ENCODE results near the gene C12orf42.

Gene C12orf42

DNA sequence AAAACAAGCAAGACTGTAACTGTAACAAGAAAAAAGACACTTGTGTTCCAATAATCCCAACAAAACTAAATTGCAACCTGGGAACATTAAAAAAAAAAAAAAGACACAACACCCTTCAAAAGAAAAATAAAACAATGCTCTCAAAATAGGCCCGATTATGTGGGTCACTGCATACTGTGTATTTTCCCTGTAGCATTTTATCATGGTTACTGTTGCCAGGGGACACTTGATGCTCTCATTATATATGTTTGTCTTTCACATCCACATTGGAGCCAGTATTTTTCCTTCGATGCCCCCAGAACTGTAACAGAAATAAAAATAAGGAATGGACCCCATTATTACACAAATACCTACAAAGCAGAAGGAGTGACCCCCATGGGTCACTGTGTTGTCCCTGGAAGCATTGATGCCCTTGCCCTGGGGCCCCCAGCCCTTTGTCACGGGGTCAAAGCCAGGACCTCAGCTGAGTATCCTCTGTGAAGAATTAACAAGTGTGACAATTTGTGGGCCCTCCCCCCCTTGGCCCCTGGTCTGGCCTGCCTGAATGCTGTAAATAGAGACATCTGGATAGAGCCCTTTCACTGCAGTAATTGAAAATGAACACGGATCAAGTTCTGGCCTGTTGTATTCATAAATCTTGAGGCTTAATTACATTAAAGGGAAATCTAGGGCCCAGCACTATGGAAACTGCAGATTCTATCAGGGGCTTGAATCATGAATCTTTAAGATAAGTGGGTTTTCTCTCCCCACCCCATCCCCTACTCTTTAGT is 72.8 kb downstream of the C12orf42 start:
- no peak for FAIRE-seq

DNA sequence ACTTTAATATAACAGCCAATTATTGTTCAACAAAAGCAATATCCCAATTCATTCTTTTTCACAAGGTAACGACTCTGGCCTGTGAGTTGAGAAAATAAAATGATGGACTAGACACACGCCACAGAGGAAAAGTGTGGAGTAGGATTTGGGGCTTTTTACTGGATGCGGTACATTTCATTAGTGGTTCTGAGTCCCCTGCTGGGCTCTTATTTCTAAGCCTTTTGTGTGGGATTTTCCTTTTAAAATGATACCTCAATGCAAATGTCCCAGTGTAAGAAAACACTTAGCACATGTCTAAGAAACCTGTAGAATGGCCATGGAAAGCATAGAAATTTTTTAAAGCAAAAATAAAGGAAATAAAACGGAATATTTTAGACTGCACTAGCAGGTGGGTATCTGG is 73.4 kb downstream of the C12orf42 start:
- no peak for FAIRE-seq

DNA sequence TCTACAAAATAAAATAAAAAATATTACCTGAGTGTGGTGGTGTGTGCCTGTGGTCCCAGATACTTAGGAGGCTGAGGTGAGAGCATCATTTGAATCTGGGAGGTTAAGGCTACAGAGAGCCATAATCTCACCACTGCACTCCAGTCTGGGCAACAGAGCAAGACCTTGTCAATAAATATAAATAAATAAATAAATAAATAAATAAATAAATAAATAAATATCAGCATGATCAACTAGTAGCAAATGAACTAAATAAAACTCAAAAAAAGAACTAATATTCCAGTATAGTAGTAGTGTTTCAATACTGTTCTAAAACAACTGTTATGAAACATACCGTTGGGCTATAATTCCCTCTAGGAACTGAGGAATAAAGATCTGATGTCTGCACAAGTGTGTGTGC is 74.4 kb downstream of the C12orf42 start:
- FAIRE-seq = no peak

DNA sequence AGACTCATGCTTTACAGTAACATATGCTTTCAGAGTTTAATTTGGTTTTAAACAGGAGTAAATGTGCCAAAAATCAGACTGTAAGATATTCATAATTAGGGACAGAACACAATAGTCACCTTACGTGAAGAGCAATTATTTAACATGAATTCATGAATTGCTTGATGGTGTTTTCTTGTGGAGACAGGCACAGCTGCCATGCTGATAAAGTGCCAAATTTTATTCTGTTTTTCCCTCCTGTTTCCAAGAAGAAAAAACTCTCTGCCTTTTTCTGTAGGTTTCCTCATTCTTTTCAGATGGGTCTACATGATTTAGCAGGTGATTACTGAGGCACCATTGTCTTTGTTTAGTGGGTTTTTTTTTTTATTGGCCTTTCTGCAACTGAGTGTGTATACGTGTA is 80.1 kb downstream of the C12orf42 start:
- FAIRE-seq = no peak

DNA sequence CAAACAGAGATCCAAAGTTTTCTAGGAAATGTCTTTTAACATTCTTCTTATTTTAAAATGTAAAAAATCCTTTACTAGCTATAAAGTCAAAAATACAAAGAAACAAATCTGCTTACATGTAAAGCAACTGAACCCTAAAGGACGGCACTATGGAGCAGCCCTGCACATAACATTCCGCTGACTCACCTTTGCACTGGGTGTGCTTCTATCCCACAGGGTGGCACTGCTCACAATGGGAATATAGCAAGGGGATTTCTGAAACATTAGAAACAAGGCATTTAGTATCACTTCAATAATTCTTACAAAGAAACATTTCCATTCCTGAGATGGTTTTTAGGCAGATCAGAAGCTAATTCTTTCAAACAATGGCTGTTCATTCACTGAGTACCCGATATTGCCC is 94.3 kb downstream of the C12orf42 start:
- no peak for FAIRE-seq

DNA sequence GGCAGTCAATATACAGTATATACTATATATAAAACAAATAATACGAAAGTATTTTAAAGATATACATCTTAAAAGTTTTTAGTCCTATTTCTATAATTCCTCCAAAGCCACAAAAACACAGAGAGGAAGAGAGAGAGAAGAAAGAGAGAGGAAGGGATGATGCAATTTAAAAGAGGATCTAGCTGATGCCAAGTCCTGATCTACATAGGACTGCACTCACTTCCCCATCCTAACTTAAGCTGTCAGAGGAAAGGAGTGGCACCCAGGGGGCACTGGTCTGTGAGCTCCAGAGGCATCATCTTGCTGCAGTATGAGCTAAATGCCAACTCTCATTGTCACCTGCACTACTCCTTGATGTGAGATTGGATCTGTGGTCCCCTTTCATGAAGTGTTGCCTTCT is 95.8 kb downstream of the C12orf42 start:
- no peak for FAIRE-seq

DNA sequence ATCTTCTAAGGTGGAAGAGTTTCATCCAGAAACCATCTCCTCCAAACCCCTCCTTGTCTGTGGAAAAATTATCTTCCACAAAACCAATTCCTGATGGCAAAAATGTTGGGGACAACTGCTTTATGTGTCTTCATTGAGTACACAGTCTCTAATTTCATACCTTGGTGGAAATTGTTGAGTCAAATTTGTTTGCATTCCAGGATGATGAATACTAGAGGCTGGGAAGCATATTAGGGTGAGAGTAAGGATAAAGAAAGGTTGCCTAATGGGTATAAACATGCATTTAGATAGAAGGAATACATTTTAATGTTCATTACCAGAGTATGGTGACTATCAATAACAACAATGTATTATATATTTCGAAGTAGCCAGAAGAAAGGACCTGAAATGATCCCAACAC is 98.2 kb downstream of the C12orf42 start:
- no peak for FAIRE-seq

DNA sequence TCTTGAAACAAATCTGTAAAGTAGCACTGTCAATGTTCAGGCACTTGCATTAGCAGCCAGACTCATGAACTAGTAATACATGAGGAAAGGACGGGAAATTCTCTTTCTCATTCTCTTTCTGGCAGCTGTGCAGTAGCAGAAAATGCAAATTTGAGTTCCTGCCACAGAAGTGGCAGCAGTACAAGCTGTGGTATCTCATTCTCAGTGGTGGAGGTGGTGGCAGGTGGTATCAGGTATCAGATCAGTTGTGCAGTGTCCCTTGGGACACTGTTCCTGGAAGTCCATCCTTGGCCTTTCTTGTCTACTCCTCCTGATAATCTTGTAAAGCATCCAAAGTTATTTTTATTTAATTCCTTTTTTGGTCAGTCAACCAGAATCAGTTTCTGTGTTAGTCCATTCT is 103.0 kb downstream of the C12orf42 start:
- FAIRE-seq = no peak

DNA sequence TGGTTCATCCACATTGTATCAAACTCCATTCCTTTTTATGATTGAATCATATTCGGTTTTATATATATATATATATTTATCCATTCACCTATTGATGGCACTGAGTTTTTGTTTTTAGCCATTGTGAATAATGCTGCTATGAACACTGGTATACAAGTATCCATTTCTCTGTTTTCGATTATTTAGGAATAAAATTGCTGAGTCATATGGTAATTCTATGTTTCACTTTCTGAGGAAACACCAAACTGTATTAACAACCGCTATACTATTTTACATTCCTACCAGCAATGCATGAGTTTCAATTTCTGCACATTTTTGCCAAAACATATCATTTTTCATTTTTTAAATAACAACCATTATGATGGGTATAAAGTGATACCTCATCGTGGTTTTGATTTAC is 104.7 kb downstream of the C12orf42 start:
- no peak for FAIRE-seq

DNA sequence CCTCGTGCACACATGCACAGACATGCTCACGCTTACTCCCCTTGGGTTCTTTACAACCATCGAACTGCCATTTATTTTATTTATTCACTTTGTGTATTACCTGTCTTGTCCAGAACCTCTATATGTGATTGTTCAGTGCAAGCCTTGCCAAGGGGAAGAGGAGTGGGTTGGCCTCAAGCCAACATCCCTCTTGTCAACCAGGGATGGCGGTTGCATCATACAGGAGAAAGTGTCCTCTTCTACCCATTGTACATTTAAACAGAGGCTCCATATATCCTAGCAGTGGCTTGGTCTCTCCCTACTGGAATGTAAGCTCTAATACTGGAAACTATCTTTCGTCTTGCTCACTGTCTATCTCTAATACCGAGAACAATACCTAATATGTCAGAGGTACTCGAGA is 108.4 kb downstream of the C12orf42 start:
- FAIRE-seq = no peak

DNA sequence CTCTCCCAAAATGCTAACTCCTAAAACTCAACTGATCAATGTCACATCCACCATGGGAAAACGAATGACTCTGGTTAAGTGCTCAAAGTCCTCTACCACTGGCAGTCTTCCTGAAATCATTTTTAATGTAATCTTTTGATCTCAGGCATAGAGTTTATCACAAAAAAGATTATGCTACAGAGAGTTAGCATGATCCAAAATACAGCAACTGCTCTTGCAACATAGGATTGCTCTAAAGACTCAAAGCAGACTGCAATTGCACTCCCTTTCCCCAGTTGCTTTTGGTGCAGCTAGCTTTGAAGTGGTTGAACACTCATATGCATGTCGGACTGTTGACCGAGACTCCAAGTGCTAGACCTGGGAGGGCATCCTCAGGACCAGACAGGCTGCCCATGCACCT is 109.3 kb downstream of the C12orf42 start:
- FAIRE-seq = no peak

DNA sequence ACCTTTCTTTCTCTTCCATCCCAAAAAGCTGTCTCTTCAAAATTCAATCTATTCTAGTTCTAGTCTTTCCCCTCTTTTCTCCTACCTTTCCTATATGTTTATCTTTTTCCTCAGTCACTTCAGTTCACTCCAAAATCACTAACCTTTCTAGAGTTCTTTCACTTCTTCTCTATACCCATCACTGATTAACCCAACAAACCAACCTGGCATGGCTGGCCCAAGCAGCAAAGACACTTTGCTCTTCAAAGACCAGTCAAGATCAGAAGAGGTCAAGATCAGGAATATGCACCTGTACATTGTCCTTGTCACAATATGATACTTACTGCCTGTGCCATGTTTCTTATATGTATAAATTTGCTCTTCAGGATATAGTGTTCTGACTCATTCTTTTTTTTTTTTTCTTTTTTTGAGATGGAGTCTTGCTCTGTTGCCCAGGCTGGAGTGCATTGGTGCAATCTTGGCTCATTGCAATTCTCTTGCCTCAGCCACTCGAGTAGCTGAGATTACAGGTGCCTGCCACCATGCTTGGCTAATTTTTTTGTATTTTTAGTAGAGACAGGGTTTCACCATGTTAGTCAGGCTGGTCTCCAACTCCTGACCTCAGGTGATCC is 112.9 kb downstream of the C12orf42 start:
- no peak for FAIRE-seq

DNA sequence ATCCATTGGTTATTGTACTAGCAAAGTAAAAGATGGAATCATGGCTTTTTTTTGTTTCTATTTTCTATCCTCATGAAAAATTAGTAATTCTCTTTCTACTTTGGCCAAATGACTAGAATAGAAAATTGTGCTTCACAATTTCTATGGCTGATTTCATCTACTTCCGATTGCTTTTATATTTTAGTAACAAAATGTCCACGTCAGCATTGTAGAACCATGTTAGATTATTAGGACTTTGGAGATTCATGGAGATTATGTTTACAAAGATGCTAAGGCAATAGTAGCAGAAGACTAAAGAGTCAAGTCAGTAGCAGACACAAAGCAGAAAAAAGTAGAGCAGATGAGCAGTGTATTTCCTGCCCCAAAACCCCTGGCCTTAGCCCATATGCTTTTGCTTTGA is 113.6 kb downstream of the C12orf42 start:
- FAIRE-seq = no peak

DNA sequence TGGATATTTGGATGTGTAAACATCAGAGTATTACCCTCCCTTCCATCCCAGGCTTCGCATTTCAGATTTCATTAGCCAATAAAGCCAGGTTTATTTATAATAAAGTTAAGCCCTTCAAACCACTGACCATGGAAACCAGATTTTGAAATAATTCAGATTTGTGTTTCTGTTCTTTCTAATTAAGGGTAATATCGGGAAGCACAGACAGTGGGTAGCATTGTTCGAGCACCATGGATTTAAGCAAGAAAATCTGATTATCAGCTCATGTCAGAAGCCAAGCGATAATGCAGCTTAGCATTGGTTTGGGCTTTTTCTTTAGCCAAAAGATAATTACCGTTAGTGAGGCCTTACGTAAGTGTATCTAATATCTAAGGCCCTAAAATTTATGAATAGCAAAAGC is 116.1 kb downstream of the C12orf42 start:
- no peak for FAIRE-seq

DNA sequence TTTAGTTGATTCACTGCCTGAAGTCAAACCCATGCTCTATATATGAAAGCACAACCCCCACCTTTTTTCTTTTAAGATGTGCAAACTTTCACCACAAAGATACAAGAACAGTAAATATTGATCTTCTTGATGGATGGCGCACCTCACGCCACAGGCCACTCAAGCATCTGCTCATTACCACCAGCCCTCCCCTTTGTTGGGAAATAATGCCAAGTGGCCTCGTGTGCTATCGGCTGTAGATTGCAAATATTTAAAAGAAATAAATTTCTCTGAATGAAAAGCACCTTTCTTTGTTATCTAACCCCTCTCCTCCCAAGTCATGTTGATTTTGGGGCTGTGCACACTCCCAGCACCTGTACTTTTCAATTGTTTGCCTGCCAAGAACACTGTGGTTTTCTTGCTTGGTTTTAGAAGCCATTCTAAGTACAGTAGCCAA is 122.7 kb downstream of the C12orf42 start:
- no peak for FAIRE-seq

DNA sequence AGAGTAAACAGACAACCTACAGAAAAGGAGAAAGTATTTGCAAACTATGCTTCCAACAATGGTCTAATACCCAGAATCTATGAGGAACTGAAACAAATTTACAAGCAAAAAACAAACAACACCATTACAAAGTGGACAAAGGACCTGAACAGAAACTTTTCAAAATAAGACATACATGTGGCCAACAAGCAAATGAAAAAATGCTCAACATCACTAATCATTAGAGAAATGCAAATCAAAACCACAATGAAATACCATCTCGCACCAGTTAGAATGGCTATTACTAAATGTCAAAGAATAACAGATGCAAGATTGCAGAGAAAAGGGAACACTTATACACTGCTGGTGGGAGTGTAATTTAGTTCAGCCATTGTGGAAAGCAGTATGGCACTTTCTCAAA is 125.8 kb downstream of the C12orf42 start:
- no peak for FAIRE-seq

DNA sequence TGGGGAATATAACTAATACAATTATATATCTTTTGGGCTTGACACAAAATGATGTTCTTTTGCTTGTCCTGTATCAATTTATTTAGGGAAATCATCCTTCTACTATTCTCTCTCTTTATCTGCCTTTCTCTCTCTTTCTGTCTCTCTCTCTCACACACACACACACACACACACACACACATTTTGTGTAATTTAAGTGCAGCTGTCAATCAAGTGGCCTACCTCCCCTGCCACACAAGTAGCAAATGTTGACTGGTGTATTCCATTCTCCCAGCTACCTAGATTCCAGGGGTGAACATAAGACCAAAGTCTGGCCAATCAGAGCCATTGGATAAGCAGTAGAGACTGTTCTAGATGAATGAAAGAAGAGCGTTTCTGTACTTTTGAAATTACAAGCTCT is 127.6 kb downstream of the C12orf42 start:
- FAIRE-seq = no peak

DNA sequence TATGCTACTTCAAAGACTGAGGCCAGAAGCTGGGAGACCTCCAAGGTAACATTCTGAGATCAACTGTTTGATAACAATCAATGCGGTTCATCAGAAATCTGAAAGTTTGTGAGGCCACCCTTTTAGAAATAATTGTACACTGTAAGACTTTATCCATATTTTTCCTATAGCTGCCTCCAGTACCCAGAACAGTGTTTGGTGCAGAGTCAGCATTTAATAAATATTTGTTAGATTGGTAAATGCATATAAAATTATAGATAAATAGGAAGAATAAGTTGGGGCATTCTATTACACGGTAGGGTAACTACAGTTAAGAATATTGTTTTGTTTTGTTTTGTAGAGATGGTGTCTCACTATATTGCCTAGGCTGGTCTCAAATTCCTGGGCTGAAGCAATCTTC is 141.4 kb downstream of the C12orf42 start:
- no peak for FAIRE-seq

DNA sequence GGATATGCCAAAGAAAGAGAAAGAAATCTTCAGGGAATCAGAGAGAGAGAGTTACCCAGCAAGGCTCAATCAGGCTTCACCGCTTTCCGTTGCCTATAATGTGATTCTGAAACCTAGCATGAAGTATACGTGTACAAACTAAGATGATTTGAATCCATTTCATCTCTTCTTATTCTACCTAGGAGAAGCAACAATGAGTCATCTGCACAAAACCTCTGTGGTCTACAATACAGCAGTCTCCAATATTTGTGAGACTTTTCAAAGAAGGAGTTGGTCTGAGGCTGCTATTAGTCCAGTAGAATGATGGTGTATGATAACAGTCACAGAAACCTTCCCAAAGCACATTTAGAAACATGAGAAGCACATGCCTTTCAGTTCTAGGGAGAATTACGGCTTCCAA is 141.9 kb downstream of the C12orf42 start:
- no peak for FAIRE-seq

DNA sequence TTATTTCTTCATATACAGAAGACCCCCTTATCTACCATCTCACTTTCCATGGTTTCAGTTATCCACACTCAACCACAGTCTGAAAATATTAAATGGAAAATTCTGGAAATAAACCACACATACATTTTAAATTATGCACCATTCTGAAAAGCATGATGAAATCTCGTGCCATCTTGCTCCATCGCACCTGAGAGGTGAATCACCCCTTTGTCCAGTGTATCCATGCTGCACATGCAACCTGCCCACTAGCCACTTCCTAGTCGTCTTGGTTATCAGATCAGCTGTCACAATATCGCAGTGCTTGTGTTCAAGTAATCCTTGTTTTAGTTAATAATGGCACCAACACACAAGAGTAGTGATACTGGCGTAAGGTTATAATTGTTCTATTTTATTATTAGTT is 145.7 kb downstream of the C12orf42 start:
- no peak for FAIRE-seq

DNA sequence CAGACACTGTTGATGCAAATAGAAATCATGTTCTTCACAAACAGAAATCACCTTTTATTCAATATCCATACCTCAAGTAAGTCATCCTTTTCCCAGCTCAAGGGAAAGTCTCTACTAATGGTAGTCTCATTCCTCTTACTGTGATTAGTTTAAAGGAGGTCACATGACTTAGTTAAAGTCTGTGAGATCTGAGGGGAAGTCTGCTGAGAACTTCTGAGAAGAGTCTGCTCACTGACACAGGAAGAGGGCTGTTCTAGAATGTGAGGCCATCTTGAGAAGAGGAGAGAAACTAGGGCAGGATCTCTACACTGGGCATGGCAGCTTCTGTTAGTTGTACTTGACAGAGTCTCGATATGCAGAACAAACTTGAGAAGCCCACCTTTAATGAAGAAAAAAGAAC is 146.8 kb downstream of the C12orf42 start:
- FAIRE-seq = no peak

DNA sequence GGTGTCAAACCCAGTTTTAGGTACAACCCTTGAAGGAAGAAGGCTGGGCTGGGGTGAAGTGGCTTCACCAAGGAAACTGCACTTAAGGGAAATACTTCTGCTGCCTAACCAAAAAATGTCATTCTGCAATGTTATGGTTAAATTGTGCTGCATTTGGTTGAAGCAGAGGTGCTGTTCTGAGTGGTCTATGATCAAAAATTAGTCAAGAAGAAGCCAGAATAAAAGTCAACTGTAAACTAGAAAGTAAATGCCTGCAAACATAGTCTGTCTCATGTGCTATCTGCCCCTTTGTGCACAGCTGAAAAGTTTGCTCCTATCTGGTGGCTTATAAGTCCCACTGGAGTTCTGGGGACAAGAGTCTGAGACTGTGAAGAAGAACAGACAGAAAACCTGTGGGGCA is 158.8 kb downstream of the C12orf42 start:
- FAIRE-seq = no peak

DNA sequence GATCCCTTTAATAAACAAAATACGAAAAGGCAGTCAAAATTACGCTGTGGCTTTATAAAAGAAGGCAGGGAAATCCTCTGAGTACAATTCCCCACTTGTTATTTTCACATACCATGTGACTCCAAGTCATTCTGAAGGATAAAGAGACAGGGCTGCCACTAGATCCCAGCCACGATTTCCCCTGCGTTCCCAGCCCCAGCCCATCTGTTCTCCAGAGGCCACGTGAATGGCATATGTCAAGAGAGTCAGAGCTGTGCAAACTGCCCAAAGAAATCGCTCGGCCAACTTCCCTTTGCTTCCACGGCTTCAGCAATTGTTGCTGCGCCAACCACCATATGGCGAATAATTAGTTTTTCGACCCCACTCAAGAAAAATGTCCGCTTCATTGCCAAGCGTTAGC is 161.3 kb downstream of the C12orf42 start:
- no peak for FAIRE-seq

DNA sequence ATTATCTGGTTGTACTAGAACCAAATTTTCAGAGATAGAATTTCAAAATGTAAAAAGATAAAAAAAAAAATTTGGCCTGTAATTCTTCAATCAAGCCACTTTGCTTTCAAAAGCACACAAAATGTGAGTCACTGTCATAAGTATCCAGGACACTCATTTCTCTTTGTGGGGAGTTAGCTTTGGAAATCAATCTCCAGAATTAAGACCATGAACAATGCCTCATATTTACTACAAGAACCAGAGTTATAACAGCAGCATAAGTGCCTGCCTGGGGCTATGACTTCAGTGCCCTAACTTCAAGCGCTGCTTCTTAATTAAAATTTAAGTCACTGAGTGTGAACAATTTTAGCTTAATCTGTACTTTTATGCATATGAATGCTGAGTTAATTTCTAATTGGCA is 162.1 kb downstream of the C12orf42 start:
- no peak for FAIRE-seq

DNA sequence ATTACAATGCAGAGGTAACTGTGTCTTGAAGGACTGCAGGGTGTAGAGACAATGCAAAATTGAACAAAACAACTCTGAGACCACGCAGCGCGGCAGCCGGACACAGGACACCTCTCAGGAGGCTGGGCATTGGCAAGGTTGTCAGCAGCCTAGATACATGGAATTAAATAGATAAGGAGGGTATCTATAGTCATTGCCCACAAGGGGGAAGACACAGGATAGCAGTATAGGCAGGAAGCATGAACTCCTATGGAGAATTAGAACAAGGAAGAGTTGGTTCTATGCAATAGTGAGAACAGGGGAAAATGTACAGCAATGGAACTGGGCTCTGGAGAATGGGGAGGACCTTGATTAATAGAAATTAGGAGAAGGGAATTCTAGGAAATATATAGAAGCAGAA is 164.1 kb downstream of the C12orf42 start:
- FAIRE-seq = no peak
